GM13977 (cell line): ENCODE data around the gene GMDS.

Experiments used
- DNase-seq: peaks from one replicate; pipeline ENCODE4 v3.0.0; 2012; ENCODE audit warnings: low spot score
- CTCF ChIP-seq: IDR thresholded peaks from 2 replicates; pipeline ENCODE4 v1.5.1; 2012; ENCODE audit warnings: mild to moderate bottlenecking, control low read depth; ENCODE audit not compliant: insufficient read depth; ENCODE audit errors: extremely low read depth, missing control alignments
- in situ Hi-C: fragments of 300-500 bp; cut with MboI; formaldehyde crosslinking; loops from one replicate; pipeline ENCODE4 v1.12.0; 2022; ENCODE audit warnings: low sequenced_read_pairs, low pct_unique_long_range_greater_than_20kb, mixed read lengths, inconsistent platforms; ENCODE audit not compliant: unreplicated experiment

The GMDS gene

GRCh38 chr6:1963596-1963995 lies 281.8 kb downstream of the GMDS start:
- no peak for DNase-seq
- TF ChIP-seq CTCF, result no peak
- in situ Hi-C loops, result no loop called here

- in situ Hi-C loops, result no loop called here
- no peak for TF ChIP-seq CTCF
- DNase-seq, result no peak
Observed at GRCh38 chr6:1962201-1962600, 283.2 kb downstream of the GMDS start.

DNA sequence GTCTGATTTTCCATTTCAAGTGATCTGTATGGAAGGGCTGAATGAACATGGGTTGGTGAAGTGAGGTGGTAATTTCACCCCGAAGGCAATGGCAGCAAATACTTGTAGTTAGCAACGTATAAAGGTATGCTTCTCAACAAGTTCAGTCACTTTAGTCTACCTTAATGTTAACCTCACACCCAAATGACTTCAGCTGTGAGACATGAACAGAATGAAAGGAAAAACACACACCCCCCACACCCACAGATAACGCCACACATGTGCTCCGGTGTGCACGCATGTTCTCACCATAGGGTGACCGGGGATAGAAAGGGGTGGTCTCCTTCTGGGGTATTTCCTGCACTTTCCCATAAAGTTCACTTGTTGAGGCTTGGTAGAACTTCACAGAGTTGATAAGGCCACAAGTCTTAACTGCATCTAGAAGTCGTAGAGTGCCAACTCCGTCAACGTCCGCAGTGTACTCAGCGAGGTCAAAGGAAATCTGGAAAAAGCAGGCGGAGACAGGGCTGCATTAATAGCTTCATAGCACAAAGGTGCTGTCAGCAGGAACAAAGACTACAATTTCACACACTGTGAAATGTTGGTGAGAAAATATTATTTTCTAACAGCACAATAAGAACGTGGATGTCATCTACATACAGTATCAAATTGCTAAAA lies 284.8 kb downstream of the GMDS start:
- in situ Hi-C loops, result no loop called here
- DNase-seq, result no peak
- no peak for TF ChIP-seq CTCF

DNA sequence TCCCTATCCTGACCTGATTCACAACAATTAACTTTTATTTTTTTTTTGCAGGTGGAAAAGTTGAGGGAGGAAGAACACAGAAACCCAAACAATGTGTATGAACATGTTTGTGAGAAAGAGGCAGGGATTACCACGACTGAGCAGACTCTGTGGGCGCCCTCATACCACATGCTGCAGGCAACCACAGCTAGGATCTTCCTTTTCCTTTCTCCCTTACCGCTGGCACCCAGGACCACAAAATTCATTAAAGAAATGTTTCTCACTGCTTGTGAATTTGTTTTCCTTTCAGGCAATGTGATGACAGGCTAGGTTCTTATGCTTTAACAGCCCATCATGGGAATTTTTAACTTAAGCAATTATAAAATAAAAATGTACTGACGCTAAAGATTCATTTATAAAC lies 287.1 kb downstream of the GMDS start:
- DNase-seq, result no peak
- in situ Hi-C loops, result no loop called here

GRCh38 chr6:1957746-1958145 lies 287.7 kb downstream of the GMDS start:
- DNase-seq, result no peak
- no peak for TF ChIP-seq CTCF
- in situ Hi-C loops, result no loop called here

More for the DNA sequence above, 287.1 kb downstream of the GMDS start:
- TF ChIP-seq CTCF, result no peak

DNA sequence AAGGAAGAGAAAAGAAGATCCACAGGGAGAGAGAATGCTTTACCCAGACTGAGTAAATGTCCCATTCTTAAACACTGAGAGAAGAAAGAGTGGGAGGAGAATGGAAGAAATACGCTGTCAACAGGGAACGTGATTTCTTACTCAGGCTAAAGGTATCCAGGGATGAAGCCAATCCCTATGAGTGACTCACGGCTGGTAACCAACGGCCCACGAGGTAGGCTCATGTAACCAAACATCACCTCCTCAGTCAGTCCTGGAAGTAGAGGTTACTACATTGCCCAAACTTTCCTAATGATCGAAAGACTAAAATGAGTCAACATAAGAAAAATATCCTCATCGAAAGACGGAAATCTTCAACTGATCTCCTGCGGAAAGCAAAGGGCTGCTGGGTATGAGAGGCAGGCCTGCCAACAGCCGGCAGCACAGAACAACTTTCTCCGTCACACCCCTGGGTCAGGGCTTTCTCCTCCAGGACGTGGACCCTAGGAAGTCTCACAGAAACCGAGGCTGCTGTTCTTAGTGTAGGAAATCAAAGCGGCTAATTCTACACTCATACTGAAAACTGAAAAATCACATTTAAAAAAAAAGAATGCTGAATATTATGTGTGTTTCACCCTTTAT lies 292.6 kb downstream of the GMDS start:
- in situ Hi-C loops, result no loop called here
- DNase-seq, result no peak
- no peak for TF ChIP-seq CTCF
